Lower leg skin (tissue), 4 donors: ENCODE data around the gene CDC16. TPM values are rescaled to one million over a fixed set of nuclear protein-coding genes. Genes with fewer than 3 reads are reported as not detected.
"Not testable (repeated sequence)": the region's sequence is repeated elsewhere in the genome, so short reads cannot be mapped to it uniquely, and the experiment has no call there.

Experiments used
- DNase-seq, 2 donors: peaks; one replicate each; pipeline ENCODE4 v3.0.0-alpha.2; 2019; ENCODE audit warnings: low spot score in 2 of 2
- H3K4me3 ChIP-seq: fragments of 200-600 bp; sonication (generic); 2 replicates; pipeline ENCODE4 v1.5.1; 2017; ENCODE audit warnings: mild to moderate bottlenecking, low read depth; ENCODE audit not compliant: poor library complexity, severe bottlenecking
- POLR2A ChIP-seq, 2 donors: fragments of 450-650 bp; IDR thresholded peaks; one replicate each; pipeline ENCODE4 v1.6.1; 2016 to 2017; ENCODE audit warnings: antibody characterized with exemption in 2 of 2, mild to moderate bottlenecking in 1 of 2, moderate library complexity in 1 of 2
- WGBS, 2 donors: methylation state at CpG; one replicate each; pipeline ENCODE4 v1.1.5; 2018; 5-methylcytosine and 5-hydroxymethylcytosine counted together
- intact Hi-C: fragments of 100-400 bp; cut with DNase I; formaldehyde crosslinking; loops from one replicate; pipeline ENCODE4 v1.15.0; 2023; ENCODE audit warnings: low total_unique reads
- total RNA-seq, 4 donors: library from RNA; depleted of rRNA; stranded (reverse); fragments of >200 nt; gene quantifications; one replicate each; pipeline ENCODE4 v1.1.0, GENCODE V29; 2016
- TF ChIP-seq, protein P1 (sequence below), 3 donors: fragments of 450-650 bp; IDR thresholded peaks; one replicate each; pipeline ENCODE4 v1.5.1; 2016; ENCODE audit warnings: antibody characterized with exemption in 3 of 3, mild to moderate bottlenecking in 3 of 3, moderate library complexity in 2 of 3

CDC16 gene
- total RNA-seq, 4 donors from 2014 or later: 39.5 to 85.6 (median 41.4) TPM

DNA sequence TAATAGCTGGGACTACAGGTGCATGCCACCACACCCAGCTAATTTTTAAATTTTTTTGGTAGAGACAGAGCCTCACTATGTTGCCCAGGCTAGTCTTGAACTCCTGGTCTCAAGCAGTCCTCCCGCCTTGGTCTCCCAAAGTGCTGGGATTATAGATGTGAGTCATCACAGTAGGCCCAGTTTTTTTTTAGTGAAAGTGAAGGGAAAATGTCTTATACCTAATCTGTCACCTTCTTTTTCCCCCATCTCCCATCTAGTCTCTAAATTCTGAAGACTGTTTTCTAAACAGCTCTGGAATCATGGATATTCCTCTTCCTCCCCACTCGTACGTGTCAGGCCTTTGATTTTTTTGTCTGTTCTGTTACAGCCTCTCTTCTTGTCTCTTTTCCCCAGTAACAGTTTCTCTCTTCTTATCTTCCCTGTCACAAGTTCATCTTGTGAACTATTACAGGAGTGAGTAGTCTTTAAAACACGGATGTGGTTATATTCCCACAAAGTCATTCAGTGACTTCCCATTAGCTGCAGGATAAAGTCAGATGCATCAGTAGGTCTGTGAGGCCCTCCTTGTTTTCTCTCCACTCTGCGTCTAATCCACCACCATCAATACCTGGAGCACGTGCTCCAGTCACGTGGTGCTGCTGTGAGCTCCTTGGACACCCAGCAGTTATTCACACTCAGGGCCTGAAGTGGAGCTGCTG, 2.9 kb downstream of the CDC16 start:
- no peak for DNase-seq
- intact Hi-C loops: no loop called here
- TF ChIP-seq, protein P1, sequence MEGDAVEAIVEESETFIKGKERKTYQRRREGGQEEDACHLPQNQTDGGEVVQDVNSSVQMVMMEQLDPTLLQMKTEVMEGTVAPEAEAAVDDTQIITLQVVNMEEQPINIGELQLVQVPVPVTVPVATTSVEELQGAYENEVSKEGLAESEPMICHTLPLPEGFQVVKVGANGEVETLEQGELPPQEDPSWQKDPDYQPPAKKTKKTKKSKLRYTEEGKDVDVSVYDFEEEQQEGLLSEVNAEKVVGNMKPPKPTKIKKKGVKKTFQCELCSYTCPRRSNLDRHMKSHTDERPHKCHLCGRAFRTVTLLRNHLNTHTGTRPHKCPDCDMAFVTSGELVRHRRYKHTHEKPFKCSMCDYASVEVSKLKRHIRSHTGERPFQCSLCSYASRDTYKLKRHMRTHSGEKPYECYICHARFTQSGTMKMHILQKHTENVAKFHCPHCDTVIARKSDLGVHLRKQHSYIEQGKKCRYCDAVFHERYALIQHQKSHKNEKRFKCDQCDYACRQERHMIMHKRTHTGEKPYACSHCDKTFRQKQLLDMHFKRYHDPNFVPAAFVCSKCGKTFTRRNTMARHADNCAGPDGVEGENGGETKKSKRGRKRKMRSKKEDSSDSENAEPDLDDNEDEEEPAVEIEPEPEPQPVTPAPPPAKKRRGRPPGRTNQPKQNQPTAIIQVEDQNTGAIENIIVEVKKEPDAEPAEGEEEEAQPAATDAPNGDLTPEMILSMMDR (IDR thresholded peaks at IDR 0.05): no peak
- no peak for TF ChIP-seq POLR2A (IDR thresholded peaks at IDR 0.05)
- 75 to 83% methylated on average over 7 of the region's 7 CpGs for WGBS, 2 donors
- no peak overlapping the region for H3K4me3 ChIP-seq

DNA sequence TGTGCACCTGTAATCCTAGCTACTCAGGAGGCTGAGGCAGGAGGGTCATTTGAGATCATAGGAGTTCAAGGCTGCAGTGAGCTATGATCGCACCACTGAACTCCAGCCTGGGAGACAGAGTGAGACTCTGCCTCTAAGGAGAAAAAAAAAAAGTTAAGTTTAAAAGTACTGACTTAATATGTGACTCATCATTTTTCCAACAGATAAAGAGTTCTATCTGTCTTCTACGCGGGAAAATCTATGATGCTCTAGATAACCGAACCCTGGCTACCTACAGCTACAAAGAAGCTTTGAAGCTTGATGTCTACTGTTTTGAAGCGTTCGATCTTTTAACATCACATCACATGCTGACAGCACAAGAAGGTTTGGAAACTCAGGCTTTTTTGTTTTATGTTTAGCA, 7.2 kb downstream of the CDC16 start:
- no peak for DNase-seq
- H3K4me3 ChIP-seq: no peak overlapping the region
- intact Hi-C loops: no loop called here
- WGBS, 2 donors: 89 to 94% methylated on average over 6 of the region's 6 CpGs
- TF ChIP-seq, protein P1 (IDR thresholded peaks at IDR 0.05): no peak
- no peak for TF ChIP-seq POLR2A (IDR thresholded peaks at IDR 0.05)

DNA sequence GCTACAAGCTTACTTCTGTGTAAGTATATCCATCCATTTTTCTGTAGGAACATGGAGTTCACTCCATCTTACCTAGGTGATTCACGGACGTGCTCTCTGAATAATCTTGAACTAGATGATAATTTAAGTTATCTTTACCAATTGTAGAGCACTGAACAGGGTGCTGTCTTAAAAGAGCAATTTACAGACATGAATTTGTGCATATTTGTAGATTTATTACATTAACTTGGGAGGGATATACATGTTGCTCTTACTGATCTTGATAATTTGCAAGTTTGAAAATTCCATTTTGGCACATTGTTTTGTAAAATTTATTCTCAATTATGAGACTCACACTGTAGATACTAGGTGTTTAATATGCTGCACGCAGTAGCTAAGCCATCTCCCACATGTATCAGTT, 9.3 kb downstream of the CDC16 start:
- no peak for DNase-seq
- H3K4me3 ChIP-seq: no peak overlapping the region
- 91 to 94% methylated on average over 3 of the region's 3 CpGs for WGBS, 2 donors
- TF ChIP-seq, protein P1 (IDR thresholded peaks at IDR 0.05): no peak
- TF ChIP-seq POLR2A (IDR thresholded peaks at IDR 0.05): no peak
- intact Hi-C loops: no loop called here

DNA sequence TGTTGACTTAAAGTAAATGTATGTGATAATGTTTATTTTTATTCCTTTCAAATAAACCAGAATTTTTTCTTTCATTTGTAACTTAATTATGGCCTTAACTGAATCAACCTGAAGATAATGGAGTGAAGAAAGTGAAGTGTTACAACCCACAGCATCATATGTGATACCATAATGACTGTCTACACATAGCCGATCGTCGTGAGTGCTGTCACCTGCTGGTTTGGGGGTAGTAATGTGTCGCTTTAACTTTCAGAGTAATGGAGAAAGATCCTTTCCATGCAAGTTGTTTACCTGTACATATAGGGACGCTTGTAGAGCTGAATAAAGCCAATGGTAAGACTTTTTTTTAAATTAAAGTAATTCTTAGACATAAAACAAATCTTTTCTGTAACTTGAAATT, 9.9 kb downstream of the CDC16 start:
- no peak overlapping the region for H3K4me3 ChIP-seq
- intact Hi-C loops: no loop called here
- DNase-seq: no peak
- no peak for TF ChIP-seq POLR2A (IDR thresholded peaks at IDR 0.05)
- TF ChIP-seq, protein P1 (IDR thresholded peaks at IDR 0.05): no peak
- WGBS, 2 donors: 85 to 87% methylated on average over 5 of the region's 5 CpGs

DNA sequence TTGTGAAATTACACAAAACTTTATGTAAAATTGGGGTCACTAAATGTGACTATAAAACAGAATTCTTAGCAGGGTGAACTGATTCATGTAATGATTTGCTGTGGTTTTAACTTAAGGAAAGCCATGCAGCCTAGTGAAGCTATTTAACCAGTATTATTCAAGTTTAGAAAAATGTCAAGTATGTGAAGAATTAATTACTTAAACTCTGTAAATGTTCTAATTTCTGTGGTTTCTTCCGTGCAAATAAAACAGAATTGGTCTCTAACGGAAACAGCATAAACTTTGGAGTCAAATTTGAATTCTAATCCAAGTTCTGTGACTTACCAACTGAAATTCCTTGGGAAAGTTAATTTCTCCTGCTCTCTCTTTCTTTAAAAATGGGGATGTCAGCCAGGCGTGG, 13.3 kb downstream of the CDC16 start:
- TF ChIP-seq POLR2A (IDR thresholded peaks at IDR 0.05): no peak
- TF ChIP-seq, protein P1 (IDR thresholded peaks at IDR 0.05): no peak
- no peak overlapping the region for H3K4me3 ChIP-seq
- intact Hi-C loops: no loop called here
- 84 to 85% methylated on average over 3 of the region's 3 CpGs for WGBS, 2 donors
- DNase-seq: no peak

DNA sequence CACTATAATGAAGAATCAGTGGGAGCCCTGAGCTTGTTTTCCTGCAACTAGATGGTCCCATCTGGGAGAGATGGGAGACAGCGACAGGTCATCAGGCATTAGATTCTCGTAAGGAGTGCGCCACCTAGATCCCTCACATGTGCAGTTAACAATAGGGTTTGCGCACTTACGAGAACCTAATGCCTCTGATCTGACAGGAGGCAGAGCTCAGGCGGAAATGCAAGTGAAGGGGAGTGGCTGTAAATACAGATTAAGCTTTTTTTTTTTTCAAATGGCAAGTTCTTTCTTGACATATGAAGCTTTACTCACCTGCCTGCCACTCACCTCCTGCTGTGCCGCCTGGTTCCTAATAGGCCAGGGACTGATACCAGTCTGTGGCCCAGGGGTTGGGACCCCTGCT, 14.4 kb downstream of the CDC16 start:
- no peak overlapping the region for H3K4me3 ChIP-seq
- WGBS, 2 donors: 50 to 66% methylated on average over 7 of the region's 7 CpGs
- TF ChIP-seq POLR2A (IDR thresholded peaks at IDR 0.05): no peak
- TF ChIP-seq, protein P1 (IDR thresholded peaks at IDR 0.05): no peak
- intact Hi-C loops: no loop called here
- no peak for DNase-seq

DNA sequence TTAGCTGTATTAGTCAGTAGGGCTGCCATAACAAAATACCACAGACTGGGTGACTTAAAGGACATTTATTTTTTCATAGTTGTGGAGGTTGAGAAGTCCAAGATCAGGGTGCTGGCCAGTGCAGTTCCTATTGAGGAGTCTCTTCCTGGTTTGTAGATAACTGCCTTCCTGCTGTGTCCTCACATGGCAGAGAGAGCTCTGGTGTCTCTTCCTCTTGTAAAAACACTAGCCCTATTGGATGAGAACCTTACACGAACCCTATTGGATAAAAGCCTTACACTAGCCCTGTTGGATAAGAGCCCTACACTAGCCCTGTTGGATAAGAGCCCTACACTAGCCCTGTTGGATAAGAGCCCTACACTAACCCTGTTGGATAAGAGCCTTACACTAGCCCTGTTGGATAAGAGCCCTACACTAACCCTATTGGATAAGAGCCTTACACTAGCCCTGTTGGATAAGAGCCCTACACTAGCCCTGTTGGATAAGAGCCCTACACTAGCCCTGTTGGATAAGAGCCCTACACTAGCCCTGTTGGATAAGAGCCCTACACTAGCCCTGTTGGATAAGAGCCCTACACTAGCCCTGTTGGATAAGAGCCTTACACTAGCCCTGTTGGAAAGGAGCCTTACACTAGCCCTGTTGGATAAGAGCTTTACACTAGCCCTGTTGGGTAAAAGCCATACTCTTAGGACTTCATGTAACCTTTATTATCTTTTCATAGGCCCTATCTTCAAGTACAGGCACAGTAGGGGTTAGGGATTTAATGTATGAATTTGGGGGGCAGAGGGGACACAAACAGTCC, 17.1 kb downstream of the CDC16 start:
- DNase-seq, H3K4me3 ChIP-seq, intact Hi-C loops: not testable (repeated sequence)
- 88 to 96% methylated on average over 1 of the region's 1 CpG for WGBS, 2 donors
